ENCODE data around the gene ZNF423. TPM values are rescaled to one million over a fixed set of nuclear protein-coding genes. Genes with fewer than 3 reads are reported as not detected.

Gene ZNF423
- total RNA-seq, 1 donor from 2014 or later: 0.35 TPM

GRCh38 chr16:49556606-49557446 is 299.1 kb downstream of the ZNF423 start:
- peak; percentile 30 for DNase-seq (ENCODE audit: low read depth)

GRCh38 chr16:49556249-49556605 is 299.7 kb downstream of the ZNF423 start:
- no peak for DNase-seq (ENCODE audit: low read depth)

GRCh38 chr16:49554681-49555080 is 301.2 kb downstream of the ZNF423 start:
- no peak for DNase-seq (ENCODE audit: low read depth)

- DNase-seq (ENCODE audit: low read depth): no peak
These were observed 303.5 kb downstream of the ZNF423 start for GRCh38 chr16:49552313-49552928.

- no peak for DNase-seq (ENCODE audit: low read depth)
These were observed 305.2 kb downstream of the ZNF423 start for GRCh38 chr16:49550666-49551065.

GRCh38 chr16:49550140-49550539 is 305.8 kb downstream of the ZNF423 start:
- no peak for DNase-seq (ENCODE audit: low read depth)

- no peak for DNase-seq (ENCODE audit: low read depth)
These were observed 307.5 kb downstream of the ZNF423 start for GRCh38 chr16:49548325-49548970.

- no peak for DNase-seq (ENCODE audit: low read depth)
These were observed 308.5 kb downstream of the ZNF423 start for GRCh38 chr16:49547448-49547847.

- no peak for DNase-seq (ENCODE audit: low read depth)
These were observed 309.2 kb downstream of the ZNF423 start for GRCh38 chr16:49546735-49547134.

GRCh38 chr16:49545741-49546448 is 310.0 kb downstream of the ZNF423 start:
- DNase-seq (ENCODE audit: low read depth): no peak

GRCh38 chr16:49545243-49545642 is 310.7 kb downstream of the ZNF423 start:
- no peak for DNase-seq (ENCODE audit: low read depth)

GRCh38 chr16:49544828-49545227 is 311.1 kb downstream of the ZNF423 start:
- no peak for DNase-seq (ENCODE audit: low read depth)

GRCh38 chr16:49543631-49543946 is 312.3 kb downstream of the ZNF423 start:
- DNase-seq (ENCODE audit: low read depth): no peak

- no peak for DNase-seq (ENCODE audit: low read depth)
These were observed 312.8 kb downstream of the ZNF423 start for GRCh38 chr16:49542946-49543630.

GRCh38 chr16:49542391-49542891 is 313.5 kb downstream of the ZNF423 start:
- DNase-seq (ENCODE audit: low read depth): no peak

- no peak for DNase-seq (ENCODE audit: low read depth)
These were observed 315.1 kb downstream of the ZNF423 start for GRCh38 chr16:49540836-49541235.

- DNase-seq (ENCODE audit: low read depth): no peak
These were observed 316.2 kb downstream of the ZNF423 start for GRCh38 chr16:49539758-49540157.

GRCh38 chr16:49537924-49538459 is 317.9 kb downstream of the ZNF423 start:
- DNase-seq (ENCODE audit: low read depth): no peak

- DNase-seq (ENCODE audit: low read depth): no peak
These were observed 320.9 kb downstream of the ZNF423 start for GRCh38 chr16:49534901-49535610.

GRCh38 chr16:49533422-49533821 is 322.5 kb downstream of the ZNF423 start:
- no peak for DNase-seq (ENCODE audit: low read depth)

- no peak for DNase-seq (ENCODE audit: low read depth)
These were observed 323.0 kb downstream of the ZNF423 start for GRCh38 chr16:49532873-49533272.

Data from renal cortical epithelial cell (primary cell).